Measurements from ENCODE around the gene CDON.

The CDON gene

GRCh38 chr11:126062679-126063506 is at the start of gene CDON:
CDON (minus strand) TSS chr11:126062866; CDS start chr11:126023476, 39,390 bp downstream.
- peak; percentile 94 for DNase-seq

- DNase-seq: no peak
Observed at GRCh38 chr11:126111458-126112116, 48.9 kb upstream of the CDON start.

- DNase-seq: no peak
Observed at GRCh38 chr11:126109941-126110731, 47.5 kb upstream of the CDON start.

- DNase-seq: no peak
Observed at GRCh38 chr11:126106594-126107328, 44.1 kb upstream of the CDON start.

- DNase-seq: no peak
Observed at GRCh38 chr11:126105748-126106080, 43.0 kb upstream of the CDON start.

- DNase-seq: no peak
Observed at GRCh38 chr11:126105022-126105747, 42.5 kb upstream of the CDON start.

- peak; percentile 76 for DNase-seq
Observed at GRCh38 chr11:126104420-126104819, 41.8 kb upstream of the CDON start.

- DNase-seq: no peak
Observed at GRCh38 chr11:126103150-126103549, 40.5 kb upstream of the CDON start.

GRCh38 chr11:126102436-126102981 is 39.8 kb upstream of the CDON start:
- DNase-seq: no peak

- DNase-seq: no peak
Observed at GRCh38 chr11:126101930-126102283, 39.2 kb upstream of the CDON start.

GRCh38 chr11:126101251-126101929 is 38.7 kb upstream of the CDON start:
- no peak for DNase-seq

- DNase-seq: no peak
Observed at GRCh38 chr11:126100716-126101115, 38.0 kb upstream of the CDON start.

GRCh38 chr11:126098204-126098769 is 35.6 kb upstream of the CDON start:
- DNase-seq: no peak

- DNase-seq: no peak
Observed at GRCh38 chr11:126095745-126096144, 33.1 kb upstream of the CDON start.

GRCh38 chr11:126090452-126090851 is 27.8 kb upstream of the CDON start:
- peak; percentile 45 for DNase-seq

GRCh38 chr11:126088999-126089398 is 26.3 kb upstream of the CDON start:
- DNase-seq: no peak

- DNase-seq: no peak
Observed at GRCh38 chr11:126086248-126086647, 23.6 kb upstream of the CDON start.

GRCh38 chr11:126084608-126084912 is 21.9 kb upstream of the CDON start:
- DNase-seq: no peak

GRCh38 chr11:126083829-126084607 is 21.4 kb upstream of the CDON start:
- no peak for DNase-seq

Measured in NCI-H510A (cell line).